Karpas-422 (cell line): ENCODE results near the gene MMD2. TPM values are rescaled to one million over a fixed set of nuclear protein-coding genes. Genes with fewer than 3 reads are reported as not detected.

Experiments
- DNase-seq: peaks from one replicate; pipeline ENCODE4 v3.0.0-alpha.2; 2015
- H2AFZ ChIP-seq: fragments of 200-600 bp; sonication (generic); 2 replicates; pipeline ENCODE4 v1.6.1; 2014; ENCODE audit warnings: antibody characterized with exemption, low read length, mixed read lengths
- H3K27ac ChIP-seq: fragments of 200-600 bp; sonication (generic); 2 replicates; pipeline ENCODE4 v1.5.1; 2014; ENCODE audit warnings: mild to moderate bottlenecking, low read length, moderate library complexity
- H3K27me3 ChIP-seq: fragments of 200-600 bp; sonication (generic); 2 replicates; pipeline ENCODE4 v1.6.1; 2014; ENCODE audit warnings: low read length, mixed read lengths
- H3K36me3 ChIP-seq: fragments of 200-600 bp; sonication (generic); 2 replicates; pipeline ENCODE4 v1.6.1; 2014; ENCODE audit warnings: low read length, mixed read lengths; ENCODE audit not compliant: insufficient read depth
- H3K4me1 ChIP-seq: fragments of 200-600 bp; sonication (generic); 2 replicates; pipeline ENCODE4 v1.6.1; 2014; ENCODE audit warnings: mild to moderate bottlenecking, low read length, mixed read lengths
- H3K4me2 ChIP-seq: fragments of 200-600 bp; sonication (generic); 2 replicates; pipeline ENCODE4 v1.6.1; 2014; ENCODE audit warnings: low read length, low read depth, mild to moderate bottlenecking; ENCODE audit not compliant: poor library complexity, severe bottlenecking
- H3K4me3 ChIP-seq: fragments of 200-600 bp; sonication (generic); 2 replicates; pipeline ENCODE4 v1.5.1; 2014; ENCODE audit warnings: mild to moderate bottlenecking, antibody characterized with exemption, low read length, mixed read lengths
- H3K79me2 ChIP-seq: fragments of 200-600 bp; sonication (generic); 2 replicates; pipeline ENCODE4 v1.6.1; 2014; ENCODE audit warnings: mild to moderate bottlenecking, low read length, mixed read lengths
- H3K9ac ChIP-seq: fragments of 200-600 bp; sonication (generic); 2 replicates; pipeline ENCODE4 v1.6.0; 2014; ENCODE audit warnings: low read length
- H3K9me2 ChIP-seq: fragments of 200-600 bp; sonication (generic), shearing (Covaris generic); replicated peaks from 2 replicates; pipeline ENCODE4 v1.6.0; 2014; ENCODE audit warnings: mild to moderate bottlenecking, low read length, moderate library complexity; ENCODE audit not compliant: insufficient read depth
- H3K9me3 ChIP-seq: fragments of 300-700, 200-600 bp; sonication (generic); 2 replicates; pipeline ENCODE4 v1.6.1; 2014; ENCODE audit warnings: low read length, mixed read lengths
- H4K20me1 ChIP-seq: fragments of 200-600 bp; sonication (generic); 2 replicates; pipeline ENCODE4 v1.6.1; 2014; ENCODE audit warnings: mild to moderate bottlenecking, antibody characterized with exemption, low read length, low read depth; ENCODE audit not compliant: insufficient read depth
- small RNA-seq: library from RNA; depleted of rRNA; stranded (forward); fragments of <200 nt; gene quantifications from one replicate; pipeline ENCODE3, GENCODE V24; 2014
- total RNA-seq: library from RNA; depleted of rRNA; stranded (reverse); fragments of >200 nt; shearing (Covaris generic); gene quantifications from 2 replicates; pipeline ENCODE4 v1.2.3, GENCODE V29; 2014; ENCODE audit warnings: low replicate concordance; rRNA removed

The MMD2 gene
- total RNA-seq, 1 experiment from 2014 or later = not detected

DNA sequence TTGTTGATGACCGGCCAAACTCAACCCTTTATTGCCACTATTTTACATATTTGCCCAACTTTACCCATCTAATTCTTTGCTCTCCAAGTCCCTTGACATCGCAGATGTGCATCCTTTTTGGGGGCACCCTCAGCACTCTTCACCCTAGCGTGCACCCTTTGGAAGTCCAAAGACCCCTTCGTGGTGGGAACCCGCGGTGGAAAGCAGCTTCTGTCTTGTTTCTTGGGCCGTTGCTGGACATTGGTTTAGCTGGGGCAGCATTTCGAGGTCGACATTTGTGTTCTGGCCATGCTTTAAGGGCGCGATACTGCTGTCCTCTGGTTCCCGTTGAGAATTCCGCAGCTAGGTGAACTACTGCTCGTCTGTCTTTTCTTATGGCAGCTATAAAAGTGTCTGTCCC lies 96.8 kb downstream of the MMD2 start:
- H3K36me3 ChIP-seq = no peaks in the 10 kb centered on the region
- no peaks in the 10 kb centered on the region for H4K20me1 ChIP-seq
- H3K4me2 ChIP-seq = no peak overlapping the region
- no peaks in the 10 kb centered on the region for H3K9me2 ChIP-seq
- H3K9me3 ChIP-seq = no peaks in the 10 kb centered on the region
- no peak overlapping the region for H3K9ac ChIP-seq
- no peak overlapping the region for H3K27ac ChIP-seq
- no peaks in the 10 kb centered on the region for H3K27me3 ChIP-seq
- no peaks in the 10 kb centered on the region for H3K4me1 ChIP-seq
- no peak overlapping the region for H3K4me3 ChIP-seq
- no peak overlapping the region for H2AFZ ChIP-seq
- no peak for DNase-seq
- H3K79me2 ChIP-seq = no peaks in the 10 kb centered on the region

DNA sequence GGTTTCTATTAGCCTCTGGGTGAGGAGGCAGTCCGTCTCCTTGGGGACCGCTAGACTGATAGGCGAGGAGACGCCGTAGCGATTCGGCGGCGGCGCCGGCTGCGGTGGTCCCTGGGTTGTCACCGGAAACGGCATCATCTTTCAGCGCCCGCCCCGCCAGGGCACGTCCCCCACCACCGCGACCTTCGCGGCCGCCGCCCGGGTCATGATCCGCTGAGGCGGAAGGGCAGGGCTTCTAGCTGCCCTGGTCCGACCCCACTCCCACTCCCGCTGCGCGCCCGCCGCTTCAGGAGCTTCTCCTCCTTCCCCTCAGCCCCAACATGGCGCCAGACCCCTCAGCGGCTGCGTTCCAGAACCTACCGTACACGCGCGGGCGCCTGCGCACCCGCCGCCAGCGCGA lies 97.3 kb downstream of the MMD2 start, which contains the start of gene PAPOLB:
PAPOLB (minus strand) TSS at position 358 of the 400 bp plus-strand sequence; CDS start at position 138, 220 bp downstream.
- Histone ChIP-seq H3K4me2 (no peak within 1 kb of the TSS), H3K9ac (no peak within 1 kb of the TSS), H4K20me1 (no peaks in the 10 kb centered on the region), H3K79me2 (no peaks in the 10 kb centered on the region), H3K4me3 (no peak within 1 kb of the TSS), H3K36me3 (no peaks in the 10 kb centered on the region), H3K4me1 (no peaks in the 10 kb centered on the region), H2AFZ (no peak within 1 kb of the TSS), H3K27ac (no peak within 1 kb of the TSS), H3K27me3 (no peaks in the 10 kb centered on the region), H3K9me3 (no peaks in the 10 kb centered on the region), H3K9me2 (no peaks in the 10 kb centered on the region)
- DNase-seq = no peak

DNA sequence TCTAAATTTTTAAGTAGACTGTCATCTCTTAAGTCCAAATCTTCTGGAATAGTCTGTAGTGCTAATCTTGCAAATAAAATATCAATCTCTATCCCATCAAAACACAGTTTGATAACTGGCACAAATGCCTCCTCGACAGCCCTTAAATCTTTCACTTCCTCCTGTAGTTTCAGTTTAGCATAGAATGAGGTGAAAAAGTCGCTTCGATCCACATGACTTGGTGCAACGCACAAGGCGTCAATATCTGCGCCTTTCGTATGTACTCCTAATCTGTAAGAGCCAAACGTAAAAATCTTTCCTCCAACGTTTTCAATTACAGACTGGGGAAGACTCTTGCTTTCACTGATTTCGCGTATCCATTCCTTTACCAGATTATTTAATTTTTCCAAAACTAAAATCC lies 97.8 kb downstream of the MMD2 start:
- no peak for DNase-seq
- Histone ChIP-seq H3K36me3 (no peaks in the 10 kb centered on the region), H4K20me1 (no peaks in the 10 kb centered on the region), H3K4me3 (no peak overlapping the region), H3K4me1 (no peaks in the 10 kb centered on the region), H3K9ac (no peak overlapping the region), H3K27ac (no peak overlapping the region), H2AFZ (no peak overlapping the region), H3K79me2 (no peaks in the 10 kb centered on the region), H3K9me3 (no peaks in the 10 kb centered on the region), H3K4me2 (no peak overlapping the region), H3K27me3 (no peaks in the 10 kb centered on the region), H3K9me2 (no peaks in the 10 kb centered on the region)

DNA sequence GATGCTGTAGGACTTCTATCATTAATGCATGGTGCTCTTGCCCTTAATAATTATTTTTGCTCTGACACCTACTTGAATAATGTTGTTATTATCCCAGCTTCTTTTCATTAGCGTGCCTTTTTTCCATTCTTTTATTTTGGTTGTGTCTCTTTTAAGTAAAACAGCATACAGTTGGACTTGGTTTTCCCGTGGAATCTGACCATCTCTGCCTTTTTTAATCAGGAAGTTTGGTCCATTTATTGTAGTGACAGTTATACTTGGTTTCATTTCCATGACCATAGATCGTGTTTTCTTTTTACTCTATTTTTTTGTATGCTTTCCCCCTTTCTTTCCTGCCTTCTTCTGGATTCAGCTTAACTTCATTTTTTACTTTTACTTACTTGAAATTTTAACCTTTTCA lies 101.8 kb downstream of the MMD2 start:
- Histone ChIP-seq H3K9ac (no peak overlapping the region), H3K27me3 (no peaks in the 10 kb centered on the region), H3K9me2 (no peaks in the 10 kb centered on the region), H2AFZ (no peak overlapping the region), H3K4me1 (no peaks in the 10 kb centered on the region), H3K4me3 (no peak overlapping the region), H3K36me3 (no peaks in the 10 kb centered on the region), H4K20me1 (no peaks in the 10 kb centered on the region), H3K4me2 (no peak overlapping the region), H3K9me3 (no peaks in the 10 kb centered on the region), H3K27ac (no peak overlapping the region), H3K79me2 (no peaks in the 10 kb centered on the region)
- no peak for DNase-seq

DNA sequence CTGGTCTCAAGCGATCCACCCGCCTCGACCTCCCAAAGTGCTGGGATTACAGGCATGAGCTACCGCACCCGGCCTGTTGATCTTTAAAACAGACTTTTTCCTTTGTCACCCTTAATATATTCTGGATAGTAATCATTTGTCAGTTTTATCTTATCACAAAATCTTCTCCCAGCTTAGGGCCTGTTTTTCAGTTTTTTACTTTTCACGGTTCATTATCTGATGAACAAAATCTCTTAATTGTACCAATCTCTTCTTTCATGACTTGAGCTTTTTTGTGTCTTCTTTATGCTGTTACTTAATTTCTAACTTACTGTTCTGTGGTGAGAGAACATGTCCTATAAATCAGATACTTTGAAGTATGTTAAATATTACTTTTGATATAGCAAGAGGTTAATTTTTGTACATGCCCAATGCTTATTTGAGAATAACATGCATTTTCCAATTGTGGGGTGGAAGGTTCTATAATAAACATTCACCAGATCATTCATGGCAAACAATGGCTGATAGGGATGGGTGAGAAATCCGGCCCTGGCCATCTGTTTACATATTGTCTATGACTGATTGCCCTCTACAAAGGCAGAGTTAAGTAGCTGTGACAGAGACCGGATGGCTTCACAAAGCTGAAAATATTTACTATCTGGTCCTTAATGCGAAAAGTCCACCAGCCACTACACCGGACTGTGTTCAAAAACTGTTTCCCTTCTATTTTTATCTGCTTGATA lies 102.5 kb downstream of the MMD2 start:
- no peaks in the 10 kb centered on the region for H3K79me2 ChIP-seq
- no peak for DNase-seq
- no peak overlapping the region for H3K4me3 ChIP-seq
- no peaks in the 10 kb centered on the region for H3K4me1 ChIP-seq
- no peak overlapping the region for H3K9ac ChIP-seq
- no peaks in the 10 kb centered on the region for H3K27me3 ChIP-seq
- H3K27ac ChIP-seq = no peak overlapping the region
- no peak overlapping the region for H2AFZ ChIP-seq
- H3K36me3 ChIP-seq = no peaks in the 10 kb centered on the region
- no peaks in the 10 kb centered on the region for H3K9me2 ChIP-seq
- no peaks in the 10 kb centered on the region for H3K9me3 ChIP-seq
- no peaks in the 10 kb centered on the region for H4K20me1 ChIP-seq
- H3K4me2 ChIP-seq = no peak overlapping the region

Small RNAs within 50 kb of the gene (small RNA-seq; reads per million reads assigned to genes)
- gene AC092032.1 = not detected

Other genes starting within 250 kb of the MMD2 start
- gene AP5Z1, start 183.6 kb downstream of the MMD2 start, total RNA-seq = 14.5 and 41.1 TPM in 2 replicates
- gene PAPOLB, start 97.2 kb downstream of the MMD2 start, total RNA-seq = not detected in 2 replicates
- not detected in 2 replicates for gene RADIL, start 75.5 kb downstream of the MMD2 start, total RNA-seq
- 12.3 and 24.5 TPM in 2 replicates for gene RBAK, start 86.7 kb upstream of the MMD2 start, total RNA-seq
- 51.6 and 75.7 TPM in 2 replicates for gene WIPI2, start 231.0 kb upstream of the MMD2 start, total RNA-seq